Left cardiac atrium (tissue), 4 donors: ENCODE results near the gene TAF11L6. TPM values are rescaled to one million over a fixed set of nuclear protein-coding genes. Genes with fewer than 3 reads are reported as not detected.
"Not testable (repeated sequence)": the region's sequence is repeated elsewhere in the genome, so short reads cannot be mapped to it uniquely, and the experiment has no call there.

Experiments
- ATAC-seq, 2 donors: fragments of 200-7000 bp; cut with Tn5 transposase; one replicate each; pipeline ENCODE4 v1.9.1; 2020; ENCODE audit warnings: mild to moderate bottlenecking in 2 of 2, moderate library complexity in 2 of 2
- DNase-seq: peaks from one replicate; pipeline ENCODE4 v3.0.0-alpha.2; 2020
- intact Hi-C, 2 donors: fragments of 100-400 bp; cut with DNase I; formaldehyde crosslinking; loops; one replicate each; pipeline versions ENCODE4 v1.14.1 to v1.15.1; 2022 to 2023
- long read RNA-seq: library from polyadenylated mRNA; unstranded; transcript quantifications from one replicate; pipeline ENCODE4 v2.0.0, GENCODE V29; 2021
- total RNA-seq, 2 donors: library from RNA; stranded (reverse); fragmentation: NEBNext Ultra II Directional; extraction: Animal tissue kit (Norgen Biotek cat#: 25700); gene quantifications; one replicate each; pipeline ENCODE4 v1.2.1, GENCODE V29; 2021
- donor health status: DM: no; HTN: yes; CAD: no.
- donor health status: DM: no; HTN: yes; CAD: no; lungs with severe emphysema.
- donor health status: DM: yes; HTN: yes; CAD: no.
- donor health status: Dilated cardiomyopathy.

The TAF11L6 gene
- total RNA-seq, result not detected
- long read RNA-seq, result 0 reads

DNA sequence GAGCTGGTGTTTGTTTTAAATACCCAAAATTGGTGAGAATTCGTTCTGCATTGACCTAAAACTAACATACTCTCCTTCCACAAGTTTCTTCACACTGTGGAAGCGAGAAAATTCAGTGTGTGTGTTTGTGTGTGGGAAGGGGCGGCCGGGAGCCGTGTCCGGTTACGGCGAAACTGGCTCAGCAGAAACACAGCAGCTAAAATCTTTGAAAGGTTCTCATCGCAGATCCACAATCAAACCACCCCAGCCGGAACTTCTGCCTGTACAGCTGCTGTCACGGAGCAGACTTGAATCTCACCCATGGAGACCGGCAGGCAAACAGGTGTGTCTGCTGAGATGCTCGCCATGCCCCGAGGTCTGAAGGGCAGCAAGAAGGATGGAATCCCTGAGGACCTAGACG, at the start of gene TAF11L6:
TAF11L6 (plus strand) TSS at position 301 of the 400 bp plus-strand sequence.
- DNase-seq, intact Hi-C loops, ATAC-seq: not testable (repeated sequence)

DNA sequence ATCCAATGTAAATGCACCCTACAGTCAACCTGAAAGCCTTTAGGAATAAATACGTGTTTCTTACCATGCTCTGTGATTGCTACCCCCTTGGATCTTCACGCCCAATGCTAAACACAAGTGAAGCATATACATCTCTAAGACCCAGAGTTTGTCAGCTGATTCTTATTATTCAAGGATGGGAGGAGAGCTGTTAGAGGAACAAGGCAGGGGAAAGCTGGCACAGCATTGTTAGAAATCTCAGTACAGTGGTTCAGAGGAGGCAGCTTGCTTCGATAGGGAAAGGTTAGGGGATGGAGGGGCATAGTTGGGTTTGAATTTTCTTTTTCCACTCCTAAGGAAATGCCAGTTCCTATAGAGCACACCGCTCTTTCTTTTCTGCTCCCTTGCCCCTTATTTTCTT, 47.1 kb upstream of the TAF11L6 start:
- DNase-seq (no peak), ATAC-seq (no peak)
- intact Hi-C loops, result no loop called here

DNA sequence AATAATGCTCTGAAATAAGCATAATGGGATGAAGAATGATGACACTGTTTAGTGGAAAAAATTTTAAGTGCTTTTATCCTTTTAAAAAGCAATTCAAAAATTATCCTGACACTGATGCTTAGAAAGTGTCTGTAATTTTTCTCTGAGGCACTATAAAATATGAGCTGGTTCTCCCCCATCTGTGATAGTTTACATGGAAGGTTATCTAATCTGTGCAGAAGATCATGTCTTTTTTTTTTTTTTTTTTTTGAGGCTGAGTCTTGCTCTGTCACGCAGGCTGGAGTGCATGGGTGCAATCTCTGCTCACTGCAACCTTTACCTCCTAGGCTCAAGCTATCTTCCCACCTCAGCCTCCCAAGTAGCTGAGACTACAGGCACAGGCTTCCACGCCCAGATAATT, 45.7 kb upstream of the TAF11L6 start:
- intact Hi-C loops, result no loop called here
- DNase-seq (no peak), ATAC-seq (no peak)

DNA sequence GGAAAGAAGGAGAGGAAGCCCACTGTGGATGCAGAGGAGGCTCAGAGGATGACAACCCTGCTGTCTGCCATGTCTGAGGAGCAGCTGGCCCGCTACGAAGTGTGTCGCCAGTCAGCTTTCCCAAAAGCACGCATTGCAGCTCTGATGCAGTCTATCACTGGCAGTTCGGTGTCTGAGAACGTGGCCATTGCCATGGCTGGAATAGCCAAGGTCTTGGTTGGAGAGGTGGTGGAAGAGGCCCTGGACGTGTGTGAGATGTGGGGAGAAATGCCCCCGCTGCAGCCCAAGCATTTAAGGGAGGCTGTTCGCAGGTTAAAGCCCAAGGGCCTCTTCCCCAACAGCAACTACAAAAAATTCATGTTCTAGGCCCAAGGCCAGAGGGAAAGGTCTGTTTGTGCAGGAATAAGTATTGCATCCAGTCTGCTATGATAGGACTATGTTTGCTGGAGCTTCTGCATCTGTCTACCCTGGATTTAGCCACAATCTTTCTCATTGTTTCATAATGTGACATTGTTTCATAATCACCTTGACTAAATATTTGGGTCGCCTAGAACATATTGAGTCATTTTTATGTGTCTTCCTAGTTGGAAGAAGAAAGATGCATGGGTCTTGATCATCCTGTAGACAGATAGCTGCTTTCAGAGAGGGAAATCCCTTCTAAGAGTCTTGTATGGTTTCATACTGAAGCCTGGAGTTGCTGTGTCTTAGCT, 41.9 kb upstream of the TAF11L6 start:
- DNase-seq, ATAC-seq, intact Hi-C loops: not testable (repeated sequence)

DNA sequence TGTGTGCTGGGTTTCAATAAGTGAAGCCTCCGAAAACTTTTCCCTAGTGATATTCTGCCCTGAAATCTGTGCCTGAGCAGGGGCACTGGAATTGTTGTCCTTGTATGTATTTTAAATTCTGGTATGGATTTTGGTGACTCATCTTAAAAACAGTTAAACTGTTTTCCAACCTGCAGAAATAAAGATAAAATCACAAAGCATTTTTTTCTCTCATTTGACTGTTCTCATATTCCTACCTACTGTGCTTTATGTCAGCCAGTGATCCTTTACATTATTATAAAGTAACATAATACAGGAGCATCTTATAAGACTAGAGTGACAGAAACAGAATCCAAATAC, 41.3 kb upstream of the TAF11L6 start:
- no peak for DNase-seq
- intact Hi-C loops, result no loop called here
- ATAC-seq, result no peak

DNA sequence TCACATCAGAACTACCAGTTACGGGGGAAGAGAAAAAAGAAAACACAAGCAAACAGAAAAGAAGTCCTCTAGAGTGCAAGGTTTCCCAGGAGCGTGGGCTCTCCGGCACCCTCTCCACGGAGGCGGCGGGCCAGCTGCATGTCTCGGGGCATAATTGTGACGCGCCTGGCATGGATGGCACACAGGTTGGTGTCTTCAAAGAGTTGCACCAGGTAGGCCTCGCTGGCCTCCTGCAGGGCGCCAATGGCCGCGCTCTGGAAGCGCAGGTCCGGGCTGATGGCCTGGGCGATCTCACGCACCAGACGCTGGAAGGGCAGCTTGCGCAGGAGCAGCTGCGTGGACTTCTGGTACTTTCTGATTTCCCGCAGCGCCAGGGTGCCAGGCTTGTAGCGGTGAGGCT, 37.2 kb upstream of the TAF11L6 start:
- DNase-seq, intact Hi-C loops, ATAC-seq: not testable (repeated sequence)

DNA sequence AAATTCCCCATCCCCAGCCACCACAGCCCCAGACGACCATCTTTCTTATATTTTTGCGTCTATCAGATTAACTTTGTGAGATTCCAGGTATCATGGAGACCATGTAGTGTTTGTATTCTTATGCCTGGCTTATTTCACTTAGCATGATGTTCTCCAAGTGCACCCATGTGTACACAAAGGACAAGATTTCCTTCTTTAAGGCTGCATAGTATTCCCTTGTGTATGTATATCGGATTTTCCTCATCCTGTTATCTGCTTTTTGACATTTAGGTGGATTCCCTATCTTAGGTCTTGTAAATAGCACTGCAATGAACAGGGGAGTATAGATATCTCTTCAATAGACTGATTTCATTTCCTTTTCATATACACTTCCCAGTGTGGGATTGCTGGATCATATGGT, 35.7 kb upstream of the TAF11L6 start:
- intact Hi-C loops, result no loop called here
- ATAC-seq, result no peak
- DNase-seq, result no peak

DNA sequence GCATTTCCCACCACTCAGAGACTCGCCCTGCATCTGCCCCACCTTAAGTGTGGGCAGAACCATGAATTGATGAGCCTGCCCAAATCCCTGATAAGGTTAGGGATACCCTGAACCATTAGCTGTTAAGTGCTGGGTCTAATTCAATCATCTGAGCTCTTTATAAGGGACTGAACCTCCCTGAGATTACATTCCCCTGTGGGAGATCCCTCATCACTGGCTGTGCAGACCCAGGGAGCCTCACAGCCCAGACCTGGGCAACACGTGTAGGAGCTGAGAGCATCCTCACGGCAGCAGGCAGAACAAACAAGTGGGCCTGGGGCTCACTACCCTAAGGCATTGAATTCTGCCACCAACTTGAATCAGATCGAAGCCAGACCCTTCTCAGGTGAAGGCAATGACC, 31.0 kb upstream of the TAF11L6 start:
- ATAC-seq, result no peak
- no peak for DNase-seq
- intact Hi-C loops, result no loop called here

DNA sequence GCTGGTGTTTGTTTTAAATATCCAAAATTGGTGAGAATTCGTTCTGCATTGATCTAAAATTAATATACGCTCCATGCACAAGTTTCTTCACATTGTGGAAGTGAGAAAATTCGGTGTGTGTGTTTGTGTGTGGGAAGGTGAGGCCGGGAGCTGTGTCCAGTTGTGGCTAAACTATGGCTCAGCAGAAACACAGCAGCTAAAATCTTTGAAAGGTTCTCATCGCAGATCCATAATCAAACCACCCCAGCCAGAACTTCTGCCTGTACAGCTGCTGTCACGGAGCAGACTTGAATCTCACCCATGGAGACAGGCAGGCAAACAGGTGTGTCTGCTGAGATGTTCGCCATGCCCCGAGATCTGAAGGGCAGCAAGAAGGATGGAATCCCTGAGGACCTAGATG, 30.5 kb upstream of the TAF11L6 start, which contains the start of gene TAF11L2:
TAF11L2 (plus strand) TSS at position 301 of the 400 bp plus-strand sequence.
- not testable (repeated sequence) for DNase-seq

DNA sequence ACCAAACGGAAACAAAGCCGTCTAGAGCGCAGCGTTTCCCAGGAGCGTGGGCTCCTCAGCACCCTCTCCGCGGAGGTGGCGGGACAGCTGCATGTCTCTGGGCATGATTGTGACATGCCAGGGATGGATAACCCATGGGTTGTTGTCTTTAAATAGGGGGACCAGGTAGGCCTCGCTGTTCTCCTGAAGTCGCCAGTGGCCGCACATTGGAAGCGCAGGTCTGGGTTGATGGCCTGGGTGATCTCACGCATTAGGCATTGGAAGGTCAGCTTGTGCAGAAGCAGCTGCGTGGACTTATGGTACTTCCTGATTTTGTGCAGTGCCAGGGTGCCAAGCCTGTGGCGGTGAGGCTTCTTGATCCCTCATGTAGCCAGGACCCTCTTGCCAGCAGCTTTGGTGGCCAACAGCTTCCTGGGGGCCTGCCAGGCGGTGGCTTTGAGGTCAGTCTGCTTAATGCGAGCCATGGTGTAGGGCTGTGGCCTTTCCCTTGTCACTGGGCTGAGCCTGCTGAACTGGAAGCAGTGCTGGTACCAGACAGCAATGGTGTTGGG, 16.6 kb upstream of the TAF11L6 start:
- intact Hi-C loops, result no loop called here
- DNase-seq (no peak), ATAC-seq (no peak)

More for the DNA sequence above, 30.5 kb upstream of the TAF11L6 start, which contains the start of gene TAF11L2:
- intact Hi-C loops, ATAC-seq: not testable (repeated sequence)

DNA sequence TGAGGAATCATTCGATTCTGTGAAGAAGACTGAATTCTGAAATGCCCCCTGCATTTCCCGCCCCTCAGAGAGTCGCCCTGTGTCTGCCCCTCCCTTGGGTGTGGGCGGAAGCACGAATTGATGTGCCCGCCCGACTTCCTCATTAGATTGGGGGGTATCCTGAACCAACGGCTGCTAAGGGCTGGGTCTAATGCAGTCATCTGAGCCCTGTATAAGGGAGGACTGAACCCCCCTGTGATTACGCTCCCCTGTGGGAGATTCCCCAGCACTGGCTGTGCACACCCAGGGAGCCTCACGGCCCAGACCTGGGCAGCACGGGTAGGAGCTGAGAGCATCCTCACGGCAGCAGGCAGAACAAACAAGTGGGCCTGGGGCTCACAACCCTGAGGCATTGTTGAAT, 10.9 kb upstream of the TAF11L6 start:
- DNase-seq, ATAC-seq, intact Hi-C loops: not testable (repeated sequence)

DNA sequence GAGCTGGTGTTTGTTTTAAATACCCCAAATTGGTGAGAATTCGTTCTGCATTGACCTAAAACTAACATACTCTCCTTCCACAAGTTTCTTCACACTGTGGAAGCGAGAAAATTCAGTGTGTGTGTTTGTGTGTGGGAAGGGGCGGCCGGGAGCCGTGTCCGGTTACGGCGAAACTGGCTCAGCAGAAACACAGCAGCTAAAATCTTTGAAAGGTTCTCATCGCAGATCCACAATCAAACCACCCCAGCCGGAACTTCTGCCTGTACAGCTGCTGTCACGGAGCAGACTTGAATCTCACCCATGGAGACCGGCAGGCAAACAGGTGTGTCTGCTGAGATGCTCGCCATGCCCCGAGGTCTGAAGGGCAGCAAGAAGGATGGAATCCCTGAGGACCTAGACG, 10.4 kb upstream of the TAF11L6 start, which contains the start of gene TAF11L3:
TAF11L3 (plus strand) TSS at position 301 of the 400 bp plus-strand sequence.
- ATAC-seq, intact Hi-C loops: not testable (repeated sequence)

DNA sequence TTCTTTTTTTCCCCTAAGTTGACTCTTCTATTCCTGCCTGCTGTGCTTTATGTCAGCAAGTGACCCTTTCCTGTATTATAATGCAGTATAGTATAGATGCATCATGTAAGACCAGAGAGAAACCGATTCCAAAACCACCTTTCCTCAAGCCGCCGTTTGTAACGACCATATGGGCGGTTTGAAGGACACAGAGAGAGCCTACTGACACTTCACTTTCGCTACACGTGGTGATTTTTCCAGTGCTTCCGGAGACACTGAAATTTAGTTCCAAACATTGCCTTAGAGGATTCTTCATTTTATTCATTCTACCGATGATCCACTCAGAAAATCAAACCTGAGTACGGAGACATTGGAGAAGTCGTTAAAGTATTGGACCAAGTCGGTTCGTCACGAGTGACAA, 9.0 kb upstream of the TAF11L6 start:
- DNase-seq, intact Hi-C loops, ATAC-seq: not testable (repeated sequence)

More for the DNA sequence above, 10.4 kb upstream of the TAF11L6 start, which contains the start of gene TAF11L3:
- DNase-seq, result not testable (repeated sequence)

DNA sequence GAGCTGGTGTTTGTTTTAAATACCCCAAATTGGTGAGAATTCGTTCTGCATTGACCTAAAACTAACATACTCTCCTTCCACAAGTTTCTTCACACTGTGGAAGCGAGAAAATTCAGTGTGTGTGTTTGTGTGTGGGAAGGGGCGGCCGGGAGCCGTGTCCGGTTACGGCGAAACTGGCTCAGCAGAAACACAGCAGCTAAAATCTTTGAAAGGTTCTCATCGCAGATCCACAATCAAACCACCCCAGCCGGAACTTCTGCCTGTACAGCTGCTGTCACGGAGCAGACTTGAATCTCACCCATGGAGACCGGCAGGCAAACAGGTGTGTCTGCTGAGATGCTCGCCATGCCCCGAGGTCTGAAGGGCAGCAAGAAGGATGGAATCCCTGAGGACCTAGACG, 7.0 kb upstream of the TAF11L6 start, which contains the start of gene TAF11L4:
TAF11L4 (plus strand) TSS at position 301 of the 400 bp plus-strand sequence.
- intact Hi-C loops, ATAC-seq: not testable (repeated sequence)

DNA sequence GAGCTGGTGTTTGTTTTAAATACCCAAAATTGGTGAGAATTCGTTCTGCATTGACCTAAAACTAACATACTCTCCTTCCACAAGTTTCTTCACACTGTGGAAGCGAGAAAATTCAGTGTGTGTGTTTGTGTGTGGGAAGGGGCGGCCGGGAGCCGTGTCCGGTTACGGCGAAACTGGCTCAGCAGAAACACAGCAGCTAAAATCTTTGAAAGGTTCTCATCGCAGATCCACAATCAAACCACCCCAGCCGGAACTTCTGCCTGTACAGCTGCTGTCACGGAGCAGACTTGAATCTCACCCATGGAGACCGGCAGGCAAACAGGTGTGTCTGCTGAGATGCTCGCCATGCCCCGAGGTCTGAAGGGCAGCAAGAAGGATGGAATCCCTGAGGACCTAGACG, 3.5 kb upstream of the TAF11L6 start, which contains the start of gene TAF11L5:
TAF11L5 (plus strand) TSS at position 301 of the 400 bp plus-strand sequence.
- DNase-seq, ATAC-seq, intact Hi-C loops: not testable (repeated sequence)

More for the DNA sequence above, 7.0 kb upstream of the TAF11L6 start, which contains the start of gene TAF11L4:
- not testable (repeated sequence) for DNase-seq

DNA sequence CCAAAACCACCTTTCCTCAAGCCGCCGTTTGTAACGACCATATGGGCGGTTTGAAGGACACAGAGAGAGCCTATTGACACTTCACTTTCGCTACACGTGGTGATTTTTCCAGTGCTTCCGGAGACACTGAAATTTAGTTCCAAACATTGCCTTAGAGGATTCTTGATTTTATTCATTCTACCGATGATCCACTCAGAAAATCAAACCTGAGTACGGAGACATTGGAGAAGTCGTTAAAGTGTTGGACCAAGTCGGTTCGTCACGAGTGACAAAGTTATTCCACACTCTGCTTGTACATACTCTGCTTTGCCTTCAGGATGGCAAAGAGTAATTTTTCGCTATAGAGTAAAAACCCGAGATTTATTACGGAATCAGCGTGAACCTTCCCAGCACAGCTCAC, 2.0 kb upstream of the TAF11L6 start:
- DNase-seq, intact Hi-C loops, ATAC-seq: not testable (repeated sequence)
